Chondrocyte (in vitro differentiated cells): ENCODE results near the gene NXPE4. TPM values are rescaled to one million over a fixed set of nuclear protein-coding genes. Genes with fewer than 3 reads are reported as not detected.

ENCODE experiments used
- DNase-seq: peaks from one replicate; pipeline ENCODE4 v3.0.0; 2021; ENCODE audit warnings: mixed read lengths, low spot score
- H3K27ac Mint-ChIP-seq: one replicate; pipeline ENCODE4 v1.8.0; 2021; ENCODE audit warnings: mild to moderate bottlenecking, moderate library complexity, mixed read lengths; ENCODE audit not compliant: unreplicated experiment
- H3K27me3 Mint-ChIP-seq: 2 replicates; pipeline ENCODE4 v1.8.0; 2021; ENCODE audit warnings: low read depth, mixed read lengths
- H3K36me3 Mint-ChIP-seq: 2 replicates; pipeline ENCODE4 v1.8.0; 2021; ENCODE audit warnings: low read depth, mixed read lengths
- H3K4me1 Mint-ChIP-seq: 2 replicates; pipeline ENCODE4 v1.8.0; 2021; ENCODE audit warnings: low read depth, mild to moderate bottlenecking, mixed read lengths
- H3K4me3 Mint-ChIP-seq: one replicate; pipeline ENCODE4 v1.8.0; 2021; ENCODE audit warnings: mild to moderate bottlenecking, moderate library complexity, mixed read lengths; ENCODE audit not compliant: unreplicated experiment
- H3K9me3 Mint-ChIP-seq: 2 replicates; pipeline ENCODE4 v1.8.0; 2021; ENCODE audit warnings: low read depth, mixed read lengths
- CTCF ChIP-seq: fragments of 200-600 bp; sonication (generic); IDR thresholded peaks from 2 replicates; pipeline ENCODE4 v1.5.0; 2021; ENCODE audit warnings: antibody characterized with exemption, mild to moderate bottlenecking, moderate library complexity
- total RNA-seq: library from RNA; stranded (reverse); gene quantifications from 3 replicates; pipeline ENCODE4 v1.2.1, GENCODE V29; 2021

NXPE4 gene
- total RNA-seq, 1 donor from 2014 or later, result not detected

- H3K27ac Mint-ChIP-seq, result no peak overlapping the region
- H3K36me3 Mint-ChIP-seq, result no peaks in the 10 kb centered on the region
- no peak for TF ChIP-seq CTCF
- peaks cover 28% of the 10 kb centered on the region for H3K9me3 Mint-ChIP-seq
- no peaks in the 10 kb centered on the region for H3K4me1 Mint-ChIP-seq
- no peaks in the 10 kb centered on the region for H3K27me3 Mint-ChIP-seq
- no peak for DNase-seq
- H3K4me3 Mint-ChIP-seq, result no peak overlapping the region
These were observed 27.3 kb upstream of the NXPE4 start for GRCh38 chr11:114622858-114623257.

- Mint-ChIP-seq H3K27me3 (no peaks in the 10 kb centered on the region), H3K36me3 (no peaks in the 10 kb centered on the region), H3K4me3 (no peak overlapping the region), H3K27ac (no peak overlapping the region), H3K9me3 (peaks cover 30% of the 10 kb centered on the region), H3K4me1 (no peaks in the 10 kb centered on the region)
- DNase-seq, result no peak
- no peak for TF ChIP-seq CTCF
These were observed 26.6 kb upstream of the NXPE4 start for GRCh38 chr11:114621950-114622809.

- H3K4me3 Mint-ChIP-seq, result no peak overlapping the region
- peaks cover 30% of the 10 kb centered on the region for H3K9me3 Mint-ChIP-seq
- no peaks in the 10 kb centered on the region for H3K27me3 Mint-ChIP-seq
- no peak for DNase-seq
- H3K27ac Mint-ChIP-seq, result no peak overlapping the region
- no peaks in the 10 kb centered on the region for H3K4me1 Mint-ChIP-seq
- H3K36me3 Mint-ChIP-seq, result no peaks in the 10 kb centered on the region
- no peak for TF ChIP-seq CTCF
These were observed 25.5 kb upstream of the NXPE4 start for GRCh38 chr11:114621072-114621471.

GRCh38 chr11:114619659-114620173 lies 24.1 kb upstream of the NXPE4 start:
- Mint-ChIP-seq H3K4me3 (no peak overlapping the region), H3K27me3 (no peaks in the 10 kb centered on the region), H3K27ac (no peak overlapping the region), H3K9me3 (peaks cover 28% of the 10 kb centered on the region), H3K36me3 (no peaks in the 10 kb centered on the region), H3K4me1 (no peaks in the 10 kb centered on the region)
- no peak for DNase-seq
- no peak for TF ChIP-seq CTCF

- DNase-seq, result no peak
- no peaks in the 10 kb centered on the region for H3K36me3 Mint-ChIP-seq
- no peak overlapping the region for H3K27ac Mint-ChIP-seq
- no peak for TF ChIP-seq CTCF
- H3K4me1 Mint-ChIP-seq, result no peaks in the 10 kb centered on the region
- no peak overlapping the region for H3K4me3 Mint-ChIP-seq
- no peaks in the 10 kb centered on the region for H3K27me3 Mint-ChIP-seq
- peaks cover 25% of the 10 kb centered on the region for H3K9me3 Mint-ChIP-seq
These were observed 22.6 kb upstream of the NXPE4 start for GRCh38 chr11:114618139-114618538.
